Nephron progenitor cell (in vitro differentiated cells): ENCODE measurements around the gene UBALD2.

ENCODE experiments used
- DNase-seq: peaks from one replicate; pipeline ENCODE4 v3.0.0; 2021
- H3K27ac Mint-ChIP-seq: 2 replicates; pipeline ENCODE4 v1.8.0; 2021; ENCODE audit warnings: mild to moderate bottlenecking, moderate library complexity, mixed read lengths
- H3K27me3 Mint-ChIP-seq: 2 replicates; pipeline ENCODE4 v1.8.0; 2021; ENCODE audit warnings: mild to moderate bottlenecking, low read depth, mixed read lengths; ENCODE audit not compliant: poor library complexity
- H3K36me3 Mint-ChIP-seq: 2 replicates; pipeline ENCODE4 v1.8.0; 2021; ENCODE audit warnings: low read depth, mixed read lengths
- H3K4me1 Mint-ChIP-seq: 2 replicates; pipeline ENCODE4 v1.8.0; 2021; ENCODE audit warnings: mixed read lengths
- H3K4me3 Mint-ChIP-seq: 2 replicates; pipeline ENCODE4 v1.8.0; 2021; ENCODE audit warnings: mild to moderate bottlenecking, moderate library complexity, mixed read lengths
- H3K9me3 Mint-ChIP-seq: 2 replicates; pipeline ENCODE4 v1.8.0; 2021; ENCODE audit warnings: mild to moderate bottlenecking, moderate library complexity, mixed read lengths
- CTCF ChIP-seq: fragments of 200-600 bp; sonication (generic); IDR thresholded peaks from 2 replicates; pipeline ENCODE4 v1.5.0; 2021; ENCODE audit warnings: antibody characterized with exemption

Gene UBALD2

GRCh38 chr17:76268015-76268749 is 3.0 kb downstream of the UBALD2 start:
- Mint-ChIP-seq H3K27me3 (peaks cover 4% of the 10 kb centered on the region), H3K36me3 (peaks cover 16% of the 10 kb centered on the region), H3K27ac (peak overlapping the region; percentile 62), H3K4me3 (peak overlapping the region; percentile 71), H3K4me1 (peaks cover 54% of the 10 kb centered on the region), H3K9me3 (no peaks in the 10 kb centered on the region)
- TF ChIP-seq CTCF, result no peak
- DNase-seq, result no peak

- no peak for DNase-seq
- no peak overlapping the region for H3K4me3 Mint-ChIP-seq
- H3K27ac Mint-ChIP-seq, result peak overlapping the region; percentile 36
These were observed 4.1 kb downstream of the UBALD2 start for GRCh38 chr17:76268991-76269981.

GRCh38 chr17:76270127-76270592 is 5.0 kb downstream of the UBALD2 start:
- no peak for DNase-seq
- H3K9me3 Mint-ChIP-seq, result no peaks in the 10 kb centered on the region
- H3K4me3 Mint-ChIP-seq, result no peak overlapping the region
- H3K4me1 Mint-ChIP-seq, result peaks cover 48% of the 10 kb centered on the region
- H3K27me3 Mint-ChIP-seq, result no peaks in the 10 kb centered on the region
- TF ChIP-seq CTCF, result no peak
- no peak overlapping the region for H3K27ac Mint-ChIP-seq
- peaks cover 16% of the 10 kb centered on the region for H3K36me3 Mint-ChIP-seq

More at GRCh38 chr17:76268991-76269981, 4.1 kb downstream of the UBALD2 start:
- H3K4me1 Mint-ChIP-seq, result peaks cover 52% of the 10 kb centered on the region
- H3K27me3 Mint-ChIP-seq, result peaks cover 2% of the 10 kb centered on the region
- peaks cover 16% of the 10 kb centered on the region for H3K36me3 Mint-ChIP-seq
- no peak for TF ChIP-seq CTCF
- H3K9me3 Mint-ChIP-seq, result no peaks in the 10 kb centered on the region

GRCh38 chr17:76270770-76271668 is 5.9 kb downstream of the UBALD2 start:
- no peak overlapping the region for H3K27ac Mint-ChIP-seq
- no peak for TF ChIP-seq CTCF
- peaks cover 49% of the 10 kb centered on the region for H3K4me1 Mint-ChIP-seq
- H3K4me3 Mint-ChIP-seq, result no peak overlapping the region
- H3K9me3 Mint-ChIP-seq, result no peaks in the 10 kb centered on the region
- peaks cover 16% of the 10 kb centered on the region for H3K36me3 Mint-ChIP-seq
- H3K27me3 Mint-ChIP-seq, result no peaks in the 10 kb centered on the region
- no peak for DNase-seq

GRCh38 chr17:76271669-76272540 is 6.8 kb downstream of the UBALD2 start:
- DNase-seq, result no peak
- peaks cover 57% of the 10 kb centered on the region for H3K4me1 Mint-ChIP-seq
- no peak for TF ChIP-seq CTCF
- no peak overlapping the region for H3K4me3 Mint-ChIP-seq
- H3K27me3 Mint-ChIP-seq, result no peaks in the 10 kb centered on the region
- no peak overlapping the region for H3K27ac Mint-ChIP-seq
- H3K36me3 Mint-ChIP-seq, result peaks cover 16% of the 10 kb centered on the region
- no peaks in the 10 kb centered on the region for H3K9me3 Mint-ChIP-seq
